Epithelial cell of esophagus (primary cell): ENCODE data around the gene HSD17B1.
A peak's percentile ranks its signal among the peaks of the same experiment; 100 is the strongest.

Experiments used
- DNase-seq: peaks from one replicate; pipeline ENCODE4 v3.0.0; 2010; ENCODE audit warnings: low read depth
- H3K4me3 ChIP-seq: 2 replicates; pipeline ENCODE4 v1.5.1; 2011; ENCODE audit warnings: mild to moderate bottlenecking, low read length, control low read depth
- CTCF ChIP-seq: IDR thresholded peaks from 2 replicates; pipeline ENCODE4 v1.5.1; 2011; ENCODE audit warnings: low read depth, mild to moderate bottlenecking, low read length, control low read depth, inconsistent platforms; ENCODE audit not compliant: insufficient read depth; ENCODE audit errors: missing control alignments

The HSD17B1 gene

GRCh38 chr17:42531455-42532354, 21.0 kb upstream of the HSD17B1 start:
- H3K4me3 ChIP-seq = peak overlapping the region; percentile 42
- TF ChIP-seq CTCF = peak; percentile 40
- peak; percentile 50 for DNase-seq

- TF ChIP-seq CTCF = no peak
- no peak for DNase-seq
- H3K4me3 ChIP-seq = peak overlapping the region; percentile 58
Measured at GRCh38 chr17:42535155-42536047, 17.3 kb upstream of the HSD17B1 start.

GRCh38 chr17:42536048-42536371, 16.7 kb upstream of the HSD17B1 start, which contains the start of gene NAGLU:
Gene NAGLU, plus strand, starts transcription at chr17:42536241. Its CDS starts 32 bp downstream, at chr17:42536273.
- H3K4me3 ChIP-seq = peak within 1 kb of the TSS; percentile 62
- no peak for TF ChIP-seq CTCF

GRCh38 chr17:42536372-42537155, 16.2 kb upstream of the HSD17B1 start:
- H3K4me3 ChIP-seq = peak overlapping the region; percentile 62
- TF ChIP-seq CTCF = no peak
- DNase-seq = peak; percentile 56

More at GRCh38 chr17:42536048-42536371, 16.7 kb upstream of the HSD17B1 start, which contains the start of gene NAGLU:
- DNase-seq = peak; percentile 73

- no peak for TF ChIP-seq CTCF
- DNase-seq = no peak
Measured at GRCh38 chr17:42537156-42537805, 15.4 kb upstream of the HSD17B1 start.

More at GRCh38 chr17:42537156-42537805, 15.4 kb upstream of the HSD17B1 start:
- H3K4me3 ChIP-seq = peak overlapping the region; percentile 62
